A673 (cell line): ENCODE data around the gene LANCL1.

ENCODE experiments used
- EZH2 ChIP-seq: fragments of 200-600 bp; sonication (generic); IDR thresholded peaks from 2 replicates; pipeline ENCODE4 v1.6.1; 2017; ENCODE audit warnings: borderline replicate concordance, low read depth, mild to moderate bottlenecking, mixed read lengths, antibody characterized with exemption, low read length; ENCODE audit not compliant: poor library complexity, severe bottlenecking
- TF ChIP-seq, protein P1 (sequence below): fragments of 300-800, 200-600 bp; sonication (generic); conservative IDR thresholded peaks from 2 replicates; pipeline ENCODE4 v1.5.1; 2017; ENCODE audit warnings: low read depth, mild to moderate bottlenecking, antibody characterized with exemption, low read length, moderate library complexity, mixed read lengths

DNA sequence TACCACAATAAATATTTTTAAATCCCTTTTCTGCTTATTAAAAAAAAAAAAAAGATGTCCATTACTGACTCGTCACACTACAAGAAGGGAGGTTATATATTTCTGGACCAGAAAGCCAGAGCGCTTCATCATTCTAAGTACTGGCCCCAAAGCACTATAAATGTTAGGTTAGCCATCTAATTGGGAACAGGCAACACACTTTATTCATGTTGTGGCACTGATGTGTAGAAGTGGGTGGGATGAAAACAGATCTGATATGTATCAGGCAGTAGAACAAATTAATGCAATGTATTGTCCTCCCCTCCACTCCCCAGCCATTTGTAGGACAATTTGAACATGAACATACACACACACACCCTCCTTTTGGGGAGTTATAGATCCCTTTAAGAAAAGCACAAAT is 24.4 kb downstream of the LANCL1 start:
- TF ChIP-seq, protein P1, sequence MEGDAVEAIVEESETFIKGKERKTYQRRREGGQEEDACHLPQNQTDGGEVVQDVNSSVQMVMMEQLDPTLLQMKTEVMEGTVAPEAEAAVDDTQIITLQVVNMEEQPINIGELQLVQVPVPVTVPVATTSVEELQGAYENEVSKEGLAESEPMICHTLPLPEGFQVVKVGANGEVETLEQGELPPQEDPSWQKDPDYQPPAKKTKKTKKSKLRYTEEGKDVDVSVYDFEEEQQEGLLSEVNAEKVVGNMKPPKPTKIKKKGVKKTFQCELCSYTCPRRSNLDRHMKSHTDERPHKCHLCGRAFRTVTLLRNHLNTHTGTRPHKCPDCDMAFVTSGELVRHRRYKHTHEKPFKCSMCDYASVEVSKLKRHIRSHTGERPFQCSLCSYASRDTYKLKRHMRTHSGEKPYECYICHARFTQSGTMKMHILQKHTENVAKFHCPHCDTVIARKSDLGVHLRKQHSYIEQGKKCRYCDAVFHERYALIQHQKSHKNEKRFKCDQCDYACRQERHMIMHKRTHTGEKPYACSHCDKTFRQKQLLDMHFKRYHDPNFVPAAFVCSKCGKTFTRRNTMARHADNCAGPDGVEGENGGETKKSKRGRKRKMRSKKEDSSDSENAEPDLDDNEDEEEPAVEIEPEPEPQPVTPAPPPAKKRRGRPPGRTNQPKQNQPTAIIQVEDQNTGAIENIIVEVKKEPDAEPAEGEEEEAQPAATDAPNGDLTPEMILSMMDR = no peak
- no peak for TF ChIP-seq EZH2
